Measurements from ENCODE around the gene EPB41L2. TPM values are rescaled to one million over a fixed set of nuclear protein-coding genes. Genes with fewer than 3 reads are reported as not detected.

Gene EPB41L2
- total RNA-seq, 4 donors from 2014 or later: 11.6 to 24.0 (median 14.6) TPM

GRCh38 chr6:130971504-130971903, 91.5 kb downstream of the EPB41L2 start:
- Histone ChIP-seq H3K4me3 (no peak overlapping the region), H3K27ac (no peak overlapping the region), H3K9me3 (no peaks in the 10 kb centered on the region), H3K4me1 (peaks cover 8 to 9% of the 10 kb centered on the region in 2 donors), H3K36me3 (no peaks in the 10 kb centered on the region), H3K27me3 (no peaks in the 10 kb centered on the region)
- TF ChIP-seq POLR2A (IDR thresholded peaks at IDR 0.05): no peak
- no peak for TF ChIP-seq CTCF (IDR thresholded peaks at IDR 0.05 in 4 of 5, conservative IDR thresholded peaks at IDR 0.05 in 1 of 5)
- intact Hi-C loops (cut with DNase I; ENCODE audit: low total_unique reads) (no loop called here), in situ Hi-C loops (cut with MboI; ENCODE audit: low sequenced_read_pairs in 4 of 4) (no loop called here)
- no peak for ATAC-seq
- no peak for DNase-seq

GRCh38 chr6:130970839-130971410, 92.1 kb downstream of the EPB41L2 start:
- Histone ChIP-seq H3K4me1 (peaks cover 11 to 13% of the 10 kb centered on the region in 2 donors), H3K9me3 (no peaks in the 10 kb centered on the region), H3K4me3 (no peak overlapping the region), H3K27ac (peak overlapping the region in 1 of 4 donors; percentile 58), H3K27me3 (no peaks in the 10 kb centered on the region), H3K36me3 (no peaks in the 10 kb centered on the region)
- no peak for ATAC-seq
- DNase-seq: no peak
- no peak for TF ChIP-seq CTCF (IDR thresholded peaks at IDR 0.05 in 4 of 5, conservative IDR thresholded peaks at IDR 0.05 in 1 of 5)
- TF ChIP-seq POLR2A (IDR thresholded peaks at IDR 0.05): no peak
- intact Hi-C loops (cut with DNase I; ENCODE audit: low total_unique reads): no loop called here
- in situ Hi-C loops (cut with MboI; ENCODE audit: low sequenced_read_pairs in 4 of 4): no loop called here

GRCh38 chr6:130969791-130970491, 93.1 kb downstream of the EPB41L2 start:
- TF ChIP-seq POLR2A (IDR thresholded peaks at IDR 0.05): no peak
- no peak for TF ChIP-seq CTCF (IDR thresholded peaks at IDR 0.05 in 4 of 5, conservative IDR thresholded peaks at IDR 0.05 in 1 of 5)
- H3K4me1 ChIP-seq: peaks cover 11 to 13% of the 10 kb centered on the region in 2 donors
- peak overlapping the region; percentile 38 to 52 (median 43) for H3K4me3 ChIP-seq
- no peaks in the 10 kb centered on the region for H3K9me3 ChIP-seq
- H3K27ac ChIP-seq: peak overlapping the region; percentile 45 to 62 (median 54)
- H3K36me3 ChIP-seq: no peaks in the 10 kb centered on the region
- H3K27me3 ChIP-seq: no peaks in the 10 kb centered on the region
- in situ Hi-C loops (cut with MboI; ENCODE audit: low sequenced_read_pairs in 4 of 4) (no loop called here), intact Hi-C loops (cut with DNase I; ENCODE audit: low total_unique reads) (no loop called here)
- DNase-seq: peak; percentile 16 to 21
- ATAC-seq: peak; percentile 49 to 51

GRCh38 chr6:130969166-130969565, 93.9 kb downstream of the EPB41L2 start:
- Histone ChIP-seq H3K27ac (peak overlapping the region; percentile 45 to 62 (median 54)), H3K27me3 (no peaks in the 10 kb centered on the region), H3K36me3 (no peaks in the 10 kb centered on the region), H3K9me3 (no peaks in the 10 kb centered on the region), H3K4me3 (peak overlapping the region; percentile 38 to 52 (median 43)), H3K4me1 (peaks cover 11 to 13% of the 10 kb centered on the region in 2 donors)
- DNase-seq: no peak
- in situ Hi-C loops (cut with MboI; ENCODE audit: low sequenced_read_pairs in 4 of 4) (no loop called here), intact Hi-C loops (cut with DNase I; ENCODE audit: low total_unique reads) (no loop called here)
- ATAC-seq: no peak
- TF ChIP-seq CTCF (IDR thresholded peaks at IDR 0.05 in 4 of 5, conservative IDR thresholded peaks at IDR 0.05 in 1 of 5) (no peak), POLR2A (IDR thresholded peaks at IDR 0.05) (no peak)
